Panc1 (cell line): Measurements from ENCODE around the gene POLN. TPM values are rescaled to one million over a fixed set of nuclear protein-coding genes. Genes with fewer than 3 reads are reported as not detected.

Experiments
- ATAC-seq: fragments of 200-7000 bp; cut with Tn5 transposase; 2 replicates; pipeline ENCODE4 v1.9.1; 2020; ENCODE audit warnings: mild to moderate bottlenecking, moderate library complexity
- BruUV-seq: library from RNA; stranded (reverse); fragments of 400-500 nt; replicated peaks from 2 replicates; lab custom pipeline; 2021; lab: Mats Ljungman, UMichigan
- CTCF ChIA-PET: fragments of 300-600 bp; sonication (Branson Sonifier 250); formaldehyde crosslinking; loops from one replicate; lab custom pipeline; 2022; ENCODE audit warnings: antibody characterized with exemption; lab: Charles Lee
- POLR2A ChIA-PET: fragments of 300-600 bp; sonication (Branson Sonifier 250); formaldehyde crosslinking; loops from one replicate; lab custom pipeline; 2022; ENCODE audit warnings: antibody characterized with exemption; lab: Charles Lee
- DNase-seq: peaks from one replicate; pipeline ENCODE4 v3.0.0-alpha.2; 2010; ENCODE audit warnings: low read depth, low spot score
- H3K27ac ChIP-seq: 2 replicates; pipeline ENCODE4 v1.5.1; 2011; ENCODE audit warnings: mild to moderate bottlenecking, low read length, inconsistent platforms
- H3K27me3 ChIP-seq: fragments of 200-500 bp; sonication (Bioruptor generic); 2 replicates; pipeline ENCODE4 v1.6.0; 2014; ENCODE audit warnings: low read length, inconsistent platforms; ENCODE audit not compliant: control insufficient read depth, insufficient read depth
- H3K36me3 ChIP-seq: fragments of 200-500 bp; sonication (Bioruptor generic); 2 replicates; pipeline ENCODE4 v1.5.1; 2014; ENCODE audit warnings: inconsistent platforms, mild to moderate bottlenecking, low read length, moderate library complexity; ENCODE audit not compliant: control insufficient read depth, insufficient read depth
- H3K4me1 ChIP-seq: 2 replicates; pipeline ENCODE4 v1.5.1; 2011; ENCODE audit warnings: inconsistent platforms, mild to moderate bottlenecking, low read length, moderate library complexity; ENCODE audit not compliant: control insufficient read depth, insufficient read depth
- H3K4me3 ChIP-seq, 2 experiments: 2 replicates each; pipeline ENCODE4 v1.5.1; 2011 to 2012; ENCODE audit warnings: low read depth in 2 of 2, low read length in 2 of 2, mild to moderate bottlenecking in 2 of 2, inconsistent platforms in 1 of 2, moderate library complexity in 1 of 2
- H3K9me3 ChIP-seq: fragments of 200-500 bp; sonication (Bioruptor generic); 2 replicates; pipeline ENCODE4 v1.5.1; 2014; ENCODE audit warnings: low read depth, mild to moderate bottlenecking, inconsistent platforms, low read length, moderate library complexity; ENCODE audit not compliant: control insufficient read depth, insufficient read depth
- POLR2AphosphoS5 ChIP-seq: IDR thresholded peaks from 2 replicates; pipeline ENCODE4 v1.6.1; 2012; ENCODE audit warnings: mild to moderate bottlenecking, low read depth, low read length, moderate library complexity
- SIN3A ChIP-seq: IDR thresholded peaks from 2 replicates; pipeline ENCODE4 v1.6.1; 2012; ENCODE audit warnings: low read depth, mild to moderate bottlenecking, low read length, moderate library complexity, borderline replicate concordance; ENCODE audit not compliant: insufficient read depth
- TCF7L2 ChIP-seq: IDR thresholded peaks from 2 replicates; pipeline ENCODE4 v1.6.1; 2011; ENCODE audit warnings: mild to moderate bottlenecking, low read depth, low read length, inconsistent platforms
- in situ Hi-C: cut with HindIII; loops from 2 replicates; pipeline ENCODE4 v1.10.0; 2016; ENCODE audit warnings: low sequenced_read_pairs, low pct_unique_long_range_greater_than_20kb
- intact Hi-C: fragments of 100-400 bp; cut with micrococcal nuclease; formaldehyde crosslinking; loops from one replicate; pipeline ENCODE4 v1.10.0; 2022; ENCODE audit not compliant: unreplicated experiment
- total RNA-seq: library from RNA; stranded (reverse); gene quantifications from one replicate; pipeline ENCODE4 v1.2.1, GENCODE V29; 2021; ENCODE audit not compliant: unreplicated experiment
- TF ChIP-seq, protein P1 (sequence below): fragments of 450-650 bp; IDR thresholded peaks from 2 replicates; pipeline ENCODE4 v1.5.1; 2017; ENCODE audit warnings: mild to moderate bottlenecking
- TF ChIP-seq, protein P2 (sequence below), 2 experiments: IDR thresholded peaks; 2 replicates each; pipeline ENCODE4 v1.6.1; 2011 to 2012; ENCODE audit warnings: low read depth in 2 of 2, control low read depth in 1 of 2, low read length in 1 of 2, mild to moderate bottlenecking in 1 of 2, moderate library complexity in 1 of 2; ENCODE audit not compliant: insufficient read depth in 1 of 2

Gene POLN
- total RNA-seq, 1 experiment from 2014 or later, result 4.3 TPM

DNA sequence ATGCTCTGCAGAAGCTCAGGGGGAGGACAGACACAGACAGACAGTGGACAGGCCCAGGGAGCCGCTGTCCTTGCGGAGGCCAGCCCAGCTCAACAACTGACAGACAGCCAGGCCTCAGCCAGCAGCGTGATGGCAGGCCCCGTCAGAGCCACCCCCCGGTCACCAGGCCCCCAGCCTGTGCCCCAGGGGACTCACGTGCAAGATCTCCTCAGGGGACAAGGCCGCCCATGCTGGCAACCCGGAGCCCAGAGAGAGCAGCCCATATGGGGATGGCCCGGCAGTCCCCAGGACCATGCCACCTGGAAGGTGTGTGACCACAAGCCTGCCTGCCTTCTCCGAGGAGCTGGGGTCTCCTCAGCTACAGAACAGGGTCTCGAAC lies 48.0 kb upstream of the POLN start:
- in situ Hi-C loops (no loop called here), intact Hi-C loops (no loop called here)
- Histone ChIP-seq H3K36me3 (no peaks in the 10 kb centered on the region), H3K27me3 (no peaks in the 10 kb centered on the region), H3K4me1 (no peaks in the 10 kb centered on the region), H3K27ac (no peak overlapping the region), H3K9me3 (no peaks in the 10 kb centered on the region), H3K4me3 (no peak overlapping the region)
- no peak for ATAC-seq
- no peak for TF ChIP-seq SIN3A
- TF ChIP-seq, protein P1, sequence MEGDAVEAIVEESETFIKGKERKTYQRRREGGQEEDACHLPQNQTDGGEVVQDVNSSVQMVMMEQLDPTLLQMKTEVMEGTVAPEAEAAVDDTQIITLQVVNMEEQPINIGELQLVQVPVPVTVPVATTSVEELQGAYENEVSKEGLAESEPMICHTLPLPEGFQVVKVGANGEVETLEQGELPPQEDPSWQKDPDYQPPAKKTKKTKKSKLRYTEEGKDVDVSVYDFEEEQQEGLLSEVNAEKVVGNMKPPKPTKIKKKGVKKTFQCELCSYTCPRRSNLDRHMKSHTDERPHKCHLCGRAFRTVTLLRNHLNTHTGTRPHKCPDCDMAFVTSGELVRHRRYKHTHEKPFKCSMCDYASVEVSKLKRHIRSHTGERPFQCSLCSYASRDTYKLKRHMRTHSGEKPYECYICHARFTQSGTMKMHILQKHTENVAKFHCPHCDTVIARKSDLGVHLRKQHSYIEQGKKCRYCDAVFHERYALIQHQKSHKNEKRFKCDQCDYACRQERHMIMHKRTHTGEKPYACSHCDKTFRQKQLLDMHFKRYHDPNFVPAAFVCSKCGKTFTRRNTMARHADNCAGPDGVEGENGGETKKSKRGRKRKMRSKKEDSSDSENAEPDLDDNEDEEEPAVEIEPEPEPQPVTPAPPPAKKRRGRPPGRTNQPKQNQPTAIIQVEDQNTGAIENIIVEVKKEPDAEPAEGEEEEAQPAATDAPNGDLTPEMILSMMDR, result no peak
- TF ChIP-seq TCF7L2, result no peak
- TF ChIP-seq, protein P2, sequence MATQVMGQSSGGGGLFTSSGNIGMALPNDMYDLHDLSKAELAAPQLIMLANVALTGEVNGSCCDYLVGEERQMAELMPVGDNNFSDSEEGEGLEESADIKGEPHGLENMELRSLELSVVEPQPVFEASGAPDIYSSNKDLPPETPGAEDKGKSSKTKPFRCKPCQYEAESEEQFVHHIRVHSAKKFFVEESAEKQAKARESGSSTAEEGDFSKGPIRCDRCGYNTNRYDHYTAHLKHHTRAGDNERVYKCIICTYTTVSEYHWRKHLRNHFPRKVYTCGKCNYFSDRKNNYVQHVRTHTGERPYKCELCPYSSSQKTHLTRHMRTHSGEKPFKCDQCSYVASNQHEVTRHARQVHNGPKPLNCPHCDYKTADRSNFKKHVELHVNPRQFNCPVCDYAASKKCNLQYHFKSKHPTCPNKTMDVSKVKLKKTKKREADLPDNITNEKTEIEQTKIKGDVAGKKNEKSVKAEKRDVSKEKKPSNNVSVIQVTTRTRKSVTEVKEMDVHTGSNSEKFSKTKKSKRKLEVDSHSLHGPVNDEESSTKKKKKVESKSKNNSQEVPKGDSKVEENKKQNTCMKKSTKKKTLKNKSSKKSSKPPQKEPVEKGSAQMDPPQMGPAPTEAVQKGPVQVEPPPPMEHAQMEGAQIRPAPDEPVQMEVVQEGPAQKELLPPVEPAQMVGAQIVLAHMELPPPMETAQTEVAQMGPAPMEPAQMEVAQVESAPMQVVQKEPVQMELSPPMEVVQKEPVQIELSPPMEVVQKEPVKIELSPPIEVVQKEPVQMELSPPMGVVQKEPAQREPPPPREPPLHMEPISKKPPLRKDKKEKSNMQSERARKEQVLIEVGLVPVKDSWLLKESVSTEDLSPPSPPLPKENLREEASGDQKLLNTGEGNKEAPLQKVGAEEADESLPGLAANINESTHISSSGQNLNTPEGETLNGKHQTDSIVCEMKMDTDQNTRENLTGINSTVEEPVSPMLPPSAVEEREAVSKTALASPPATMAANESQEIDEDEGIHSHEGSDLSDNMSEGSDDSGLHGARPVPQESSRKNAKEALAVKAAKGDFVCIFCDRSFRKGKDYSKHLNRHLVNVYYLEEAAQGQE (IDR thresholded peaks at IDR 0.05; ENCODE audit: insufficient read depth in 1 of 2, low read depth in 2 of 2, low read length in 1 of 2), result no peak
- no peak for TF ChIP-seq POLR2AphosphoS5
- no TSS peak for BruUV-seq
- ChIA-PET POLR2A (no interaction called here), CTCF (no interaction called here)
- DNase-seq, result no peak

DNA sequence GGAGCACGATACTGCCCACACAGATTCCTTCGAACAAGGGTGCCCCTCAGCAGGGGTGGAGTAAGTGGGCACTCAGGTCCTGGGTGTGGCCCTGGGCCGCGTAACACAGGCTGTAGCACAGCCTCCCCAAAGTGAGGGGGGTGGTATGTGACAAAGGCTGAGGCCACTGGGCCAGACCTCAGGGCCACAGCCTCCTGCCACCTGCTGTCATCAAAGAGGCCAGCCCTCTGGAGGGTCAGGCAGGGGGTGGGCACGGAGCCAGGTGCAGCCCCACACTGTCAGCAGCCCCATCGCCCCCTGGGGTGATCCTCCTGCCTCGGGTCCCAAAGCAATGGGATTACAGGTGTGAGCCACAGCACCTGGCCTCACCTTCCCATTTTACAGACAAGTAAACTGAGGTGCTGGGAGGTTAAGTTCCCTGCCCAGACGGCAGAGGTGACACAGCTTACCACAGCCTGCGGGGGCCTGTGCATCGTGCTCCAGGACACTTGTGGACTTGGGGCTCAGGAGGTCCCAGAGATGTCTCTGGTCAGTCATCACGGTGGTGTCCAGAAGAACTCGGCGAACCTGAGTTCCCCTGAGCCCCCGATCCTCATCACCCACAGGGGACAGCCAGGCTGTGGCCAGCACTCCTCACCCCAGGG lies 47.5 kb upstream of the POLN start:
- ATAC-seq (no peak), DNase-seq (no peak)
- no peaks in the 10 kb centered on the region for H3K27me3 ChIP-seq
- POLR2A ChIA-PET, result no interaction called here
- BruUV-seq, result no TSS peak
- CTCF ChIA-PET, result no interaction called here
- H3K9me3 ChIP-seq, result no peaks in the 10 kb centered on the region
- TF ChIP-seq, protein P1, result no peak
- TF ChIP-seq POLR2AphosphoS5 (no peak), TCF7L2 (no peak), SIN3A (no peak)
- TF ChIP-seq, protein P2 (IDR thresholded peaks at IDR 0.05; ENCODE audit: insufficient read depth in 1 of 2, low read depth in 2 of 2, low read length in 1 of 2), result no peak
- H3K4me1 ChIP-seq, result no peaks in the 10 kb centered on the region
- H3K36me3 ChIP-seq, result no peaks in the 10 kb centered on the region
- in situ Hi-C loops (no loop called here), intact Hi-C loops (no loop called here)
- no peak overlapping the region for H3K4me3 ChIP-seq
- no peak overlapping the region for H3K27ac ChIP-seq
